Amniotic epithelial cell (primary cell): ENCODE measurements around the gene FAM217B.

ENCODE experiments used
- DNase-seq: peaks from one replicate; pipeline ENCODE4 v3.0.0-alpha.2; 2010; ENCODE audit warnings: low read depth

Gene FAM217B

GRCh38 chr20:59977086-59977485, 36.9 kb downstream of the FAM217B start:
- DNase-seq: no peak

GRCh38 chr20:59983076-59983475, 42.9 kb downstream of the FAM217B start:
- DNase-seq: no peak

- DNase-seq: no peak
Measured at GRCh38 chr20:59984541-59984940, 44.4 kb downstream of the FAM217B start.

- DNase-seq: no peak
Measured at GRCh38 chr20:59985164-59985563, 45.0 kb downstream of the FAM217B start.

- DNase-seq: no peak
Measured at GRCh38 chr20:59985864-59986263, 45.7 kb downstream of the FAM217B start.

GRCh38 chr20:59987135-59987534, 46.9 kb downstream of the FAM217B start:
- no peak for DNase-seq

GRCh38 chr20:59988141-59988540, 48.0 kb downstream of the FAM217B start:
- no peak for DNase-seq

GRCh38 chr20:59992526-59993084, 52.4 kb downstream of the FAM217B start:
- DNase-seq: no peak

- no peak for DNase-seq
Measured at GRCh38 chr20:59993736-59994430, 53.7 kb downstream of the FAM217B start.

- peak; percentile 10 for DNase-seq
Measured at GRCh38 chr20:59994697-59995122, 54.5 kb downstream of the FAM217B start.

- no peak for DNase-seq
Measured at GRCh38 chr20:59996108-59996507, 55.9 kb downstream of the FAM217B start.

GRCh38 chr20:59997896-59998295, 57.7 kb downstream of the FAM217B start:
- DNase-seq: no peak
